Stimulated activated CD4-positive, alpha-beta T cell treated with anti-CD3 and anti-CD28 coated beads, Interleukin-1b, Interleukin-23, amount 100 ng/mL, for 48 hours (primary cell): ENCODE data around the gene POLA1.
"Not testable (repeated sequence)": the region's sequence is repeated elsewhere in the genome, so short reads cannot be mapped to it uniquely, and the experiment has no call there.

ENCODE experiments used
- DNase-seq: peaks from one replicate; pipeline ENCODE4 v3.0.0-alpha.2; 2020

The POLA1 gene

GRCh38 chrX:24799565-24799964 is 105.8 kb downstream of the POLA1 start:
- DNase-seq, result no peak

GRCh38 chrX:24805201-24805600 is 111.5 kb downstream of the POLA1 start:
- DNase-seq, result no peak

- DNase-seq, result not testable (repeated sequence)
Measured at GRCh38 chrX:24819807-24820206, 126.1 kb downstream of the POLA1 start.

- no peak for DNase-seq
Measured at GRCh38 chrX:24828147-24828546, 134.4 kb downstream of the POLA1 start.

- DNase-seq, result no peak
Measured at GRCh38 chrX:24828600-24828999, 134.9 kb downstream of the POLA1 start.

- DNase-seq, result no peak
Measured at GRCh38 chrX:24833695-24834094, 140.0 kb downstream of the POLA1 start.

- DNase-seq, result no peak
Measured at GRCh38 chrX:24837966-24838365, 144.2 kb downstream of the POLA1 start.

- DNase-seq, result no peak
Measured at GRCh38 chrX:24838629-24839028, 144.9 kb downstream of the POLA1 start.

- DNase-seq, result no peak
Measured at GRCh38 chrX:24839331-24839730, 145.6 kb downstream of the POLA1 start.

- DNase-seq, result no peak
Measured at GRCh38 chrX:24842486-24842885, 148.8 kb downstream of the POLA1 start.

GRCh38 chrX:24846550-24847150 is 152.9 kb downstream of the POLA1 start:
- no peak for DNase-seq

- no peak for DNase-seq
Measured at GRCh38 chrX:24851289-24851688, 157.6 kb downstream of the POLA1 start.

- DNase-seq, result no peak
Measured at GRCh38 chrX:24851780-24852179, 158.1 kb downstream of the POLA1 start.

- no peak for DNase-seq
Measured at GRCh38 chrX:24858004-24858746, 164.5 kb downstream of the POLA1 start.

GRCh38 chrX:24859211-24859841 is 165.6 kb downstream of the POLA1 start:
- no peak for DNase-seq

GRCh38 chrX:24860140-24860539 is 166.4 kb downstream of the POLA1 start:
- no peak for DNase-seq

- DNase-seq, result no peak
Measured at GRCh38 chrX:24862343-24862742, 168.6 kb downstream of the POLA1 start.

- DNase-seq, result not testable (repeated sequence)
Measured at GRCh38 chrX:24863779-24864178, 170.1 kb downstream of the POLA1 start.

GRCh38 chrX:24870143-24870542 is 176.4 kb downstream of the POLA1 start:
- no peak for DNase-seq

- DNase-seq, result no peak
Measured at GRCh38 chrX:24874604-24875247, 181.0 kb downstream of the POLA1 start.

GRCh38 chrX:24876530-24877287 is 183.0 kb downstream of the POLA1 start:
- DNase-seq, result no peak

GRCh38 chrX:24877288-24877664 is 183.6 kb downstream of the POLA1 start:
- DNase-seq, result no peak
